ENCODE measurements around the gene CXXC5. TPM values are rescaled to one million over a fixed set of nuclear protein-coding genes. Genes with fewer than 3 reads are reported as not detected.

CXXC5 gene
- total RNA-seq, 2 experiments from 2014 or later: 26.7 to 113 TPM

DNA sequence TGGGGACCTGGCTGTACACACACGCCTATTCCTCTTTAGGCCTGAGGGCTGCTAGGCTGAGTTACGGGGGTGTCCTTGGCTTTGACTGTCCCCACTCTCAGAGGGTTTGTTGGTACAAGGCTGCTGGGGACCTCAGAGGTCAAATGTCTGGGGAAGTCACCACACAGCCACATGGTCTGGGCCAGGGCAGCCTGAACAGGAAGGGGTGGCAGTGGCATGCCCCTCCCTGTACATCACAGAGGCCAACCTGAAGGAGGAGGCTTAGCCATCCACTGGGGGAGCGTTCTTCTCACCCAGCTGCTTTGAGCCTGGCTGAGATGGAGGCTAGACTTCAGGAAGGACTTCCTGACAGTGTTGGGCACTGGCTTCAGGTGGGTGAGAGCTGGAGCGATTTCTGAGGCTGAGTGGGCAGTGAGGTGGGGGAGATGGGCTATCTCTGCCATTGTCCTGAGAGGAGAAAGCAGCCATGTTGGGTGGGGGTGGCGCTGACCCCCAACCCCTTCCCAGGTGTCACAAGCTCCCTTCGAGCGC lies 36.3 kb downstream of the CXXC5 start:
- intact Hi-C loops (cut with micrococcal nuclease; ENCODE audit: unreplicated experiment): no loop called here

DNA sequence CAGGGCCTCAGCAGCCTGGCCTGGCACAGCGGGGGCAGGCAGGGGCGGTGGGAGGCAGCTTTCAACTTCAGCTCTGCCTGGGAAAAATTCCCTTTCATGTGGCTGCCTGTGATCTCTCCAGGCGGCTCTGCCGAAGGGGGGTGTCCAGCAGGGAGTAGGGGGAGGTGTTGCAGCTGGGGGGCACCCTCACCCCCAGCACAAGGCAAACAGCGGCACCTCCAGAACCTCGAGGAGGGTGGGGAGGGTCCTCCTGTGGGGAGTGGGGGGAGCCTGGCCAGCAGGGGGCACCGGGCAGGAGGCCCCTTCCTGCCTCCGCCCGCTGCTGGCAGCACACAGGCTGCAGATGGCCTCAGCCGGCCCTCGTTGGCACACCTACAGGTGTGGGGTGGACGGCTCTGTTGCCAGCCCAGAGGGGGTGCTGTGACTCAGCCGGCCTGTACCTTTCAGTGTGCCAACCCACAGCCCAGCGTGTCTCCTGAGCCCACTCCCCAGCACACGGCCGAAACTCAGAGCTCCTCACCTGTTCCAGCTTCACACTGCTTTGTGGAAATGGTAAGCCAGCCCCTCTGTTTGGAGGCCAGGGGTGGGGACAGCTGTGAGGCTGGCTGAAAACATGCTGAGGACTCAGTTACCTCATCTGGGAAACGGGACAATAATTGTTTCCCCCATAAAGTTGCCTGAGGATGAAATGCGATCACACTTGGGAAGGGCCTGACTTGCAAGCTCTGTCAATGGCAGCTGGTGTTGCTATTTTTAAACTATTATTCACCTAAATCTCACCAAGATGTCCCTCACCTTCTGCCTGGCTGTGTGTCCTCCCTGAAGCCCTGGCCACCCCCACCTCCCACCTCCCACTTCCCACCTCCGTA lies 37.0 kb downstream of the CXXC5 start:
- peak overlapping the region; percentile 90 for H3K27ac ChIP-seq (ENCODE audit: low read depth, low read length, poor library complexity, severe bottlenecking)
- TF ChIP-seq, protein P1, sequence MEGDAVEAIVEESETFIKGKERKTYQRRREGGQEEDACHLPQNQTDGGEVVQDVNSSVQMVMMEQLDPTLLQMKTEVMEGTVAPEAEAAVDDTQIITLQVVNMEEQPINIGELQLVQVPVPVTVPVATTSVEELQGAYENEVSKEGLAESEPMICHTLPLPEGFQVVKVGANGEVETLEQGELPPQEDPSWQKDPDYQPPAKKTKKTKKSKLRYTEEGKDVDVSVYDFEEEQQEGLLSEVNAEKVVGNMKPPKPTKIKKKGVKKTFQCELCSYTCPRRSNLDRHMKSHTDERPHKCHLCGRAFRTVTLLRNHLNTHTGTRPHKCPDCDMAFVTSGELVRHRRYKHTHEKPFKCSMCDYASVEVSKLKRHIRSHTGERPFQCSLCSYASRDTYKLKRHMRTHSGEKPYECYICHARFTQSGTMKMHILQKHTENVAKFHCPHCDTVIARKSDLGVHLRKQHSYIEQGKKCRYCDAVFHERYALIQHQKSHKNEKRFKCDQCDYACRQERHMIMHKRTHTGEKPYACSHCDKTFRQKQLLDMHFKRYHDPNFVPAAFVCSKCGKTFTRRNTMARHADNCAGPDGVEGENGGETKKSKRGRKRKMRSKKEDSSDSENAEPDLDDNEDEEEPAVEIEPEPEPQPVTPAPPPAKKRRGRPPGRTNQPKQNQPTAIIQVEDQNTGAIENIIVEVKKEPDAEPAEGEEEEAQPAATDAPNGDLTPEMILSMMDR (conservative IDR thresholded peaks at IDR 0.05; ENCODE audit: low read length): peak; percentile 62
- TF ChIP-seq EZH2phosphoT487 (IDR thresholded peaks at IDR 0.05; ENCODE audit: borderline replicate concordance, low read depth, low read length): no peak
- no peaks in the 10 kb centered on the region for H4K20me1 ChIP-seq (ENCODE audit: insufficient read depth, low read length)
- H3K4me3 ChIP-seq (ENCODE audit: low read depth, low read length, poor library complexity, severe bottlenecking): peak overlapping the region; percentile 10
- intact Hi-C loops (cut with micrococcal nuclease; ENCODE audit: unreplicated experiment): no loop called here
- peak overlapping the region; percentile 74 for H3K4me2 ChIP-seq (ENCODE audit: low read length)
- ChIA-PET POLR2A (interaction anchor here (0.6 to 2.3 kb wide), 8 partner anchors 12 to 227 kb away, joined by 3 to 8 read pairs (median 4); no protein-coding TSS in a partner anchor), CTCF (ENCODE audit: unreplicated experiment) (interaction anchor here (0.6 to 1.8 kb wide), 9 partner anchors 10 to 56 kb away, joined by 3 to 8 read pairs (median 3); no protein-coding TSS in a partner anchor)
- no TSS peak for BruUV-seq (replicated peaks)
- H3K9me2 ChIP-seq (ENCODE audit: insufficient read depth, low read length): no peaks in the 10 kb centered on the region
- H3K79me2 ChIP-seq (ENCODE audit: insufficient read depth, low read depth, low read length): no peaks in the 10 kb centered on the region
- no peaks in the 10 kb centered on the region for H3K9me3 ChIP-seq (ENCODE audit: low read length)
- H2AFZ ChIP-seq (ENCODE audit: low read length): no peak overlapping the region
- DNase-seq (ENCODE audit: low spot score): no peak
- H3K4me1 ChIP-seq (ENCODE audit: insufficient read depth, low read length, poor library complexity, severe bottlenecking): peaks cover 71% of the 10 kb centered on the region
- peaks cover 47% of the 10 kb centered on the region for H3K36me3 ChIP-seq (ENCODE audit: insufficient read depth, low read length)

More for the DNA sequence above, 36.3 kb downstream of the CXXC5 start:
- DNase-seq (ENCODE audit: low spot score): no peak
- Histone ChIP-seq H3K9me3 (ENCODE audit: low read length) (no peaks in the 10 kb centered on the region), H3K79me2 (ENCODE audit: insufficient read depth, low read depth, low read length) (no peaks in the 10 kb centered on the region), H3K4me2 (ENCODE audit: low read length) (peak overlapping the region; percentile 74), H3K4me1 (ENCODE audit: insufficient read depth, low read length, poor library complexity, severe bottlenecking) (peaks cover 64% of the 10 kb centered on the region), H2AFZ (ENCODE audit: low read length) (no peak overlapping the region), H3K27ac (ENCODE audit: low read depth, low read length, poor library complexity, severe bottlenecking) (peak overlapping the region; percentile 90), H3K4me3 (ENCODE audit: low read depth, low read length, poor library complexity, severe bottlenecking) (peak overlapping the region; percentile 10), H4K20me1 (ENCODE audit: insufficient read depth, low read length) (no peaks in the 10 kb centered on the region), H3K9me2 (ENCODE audit: insufficient read depth, low read length) (no peaks in the 10 kb centered on the region), H3K36me3 (ENCODE audit: insufficient read depth, low read length) (peaks cover 49% of the 10 kb centered on the region)
- POLR2A ChIA-PET: interaction anchor here (0.6 to 2.3 kb wide), 6 partner anchors 9 to 227 kb away, joined by 3 to 8 read pairs (median 4); no protein-coding TSS in a partner anchor
- no peak for TF ChIP-seq EZH2phosphoT487 (IDR thresholded peaks at IDR 0.05; ENCODE audit: borderline replicate concordance, low read depth, low read length)
- TF ChIP-seq, protein P1 (conservative IDR thresholded peaks at IDR 0.05; ENCODE audit: low read length): no peak
- CTCF ChIA-PET (ENCODE audit: unreplicated experiment): interaction anchor here (1.1 to 1.4 kb wide), 2 partner anchors 10 to 26 kb away, joined by 3 to 4 read pairs; no protein-coding TSS in a partner anchor
- no TSS peak for BruUV-seq (replicated peaks)
